T-helper 2 cell (primary cell): Measurements from ENCODE around the gene SUB1.

Experiments
- DNase-seq, 5 experiments: peaks; one replicate each; pipeline versions ENCODE4 v3.0.0 to v3.0.0-alpha.2; 2012 to 2022

Gene SUB1

DNA sequence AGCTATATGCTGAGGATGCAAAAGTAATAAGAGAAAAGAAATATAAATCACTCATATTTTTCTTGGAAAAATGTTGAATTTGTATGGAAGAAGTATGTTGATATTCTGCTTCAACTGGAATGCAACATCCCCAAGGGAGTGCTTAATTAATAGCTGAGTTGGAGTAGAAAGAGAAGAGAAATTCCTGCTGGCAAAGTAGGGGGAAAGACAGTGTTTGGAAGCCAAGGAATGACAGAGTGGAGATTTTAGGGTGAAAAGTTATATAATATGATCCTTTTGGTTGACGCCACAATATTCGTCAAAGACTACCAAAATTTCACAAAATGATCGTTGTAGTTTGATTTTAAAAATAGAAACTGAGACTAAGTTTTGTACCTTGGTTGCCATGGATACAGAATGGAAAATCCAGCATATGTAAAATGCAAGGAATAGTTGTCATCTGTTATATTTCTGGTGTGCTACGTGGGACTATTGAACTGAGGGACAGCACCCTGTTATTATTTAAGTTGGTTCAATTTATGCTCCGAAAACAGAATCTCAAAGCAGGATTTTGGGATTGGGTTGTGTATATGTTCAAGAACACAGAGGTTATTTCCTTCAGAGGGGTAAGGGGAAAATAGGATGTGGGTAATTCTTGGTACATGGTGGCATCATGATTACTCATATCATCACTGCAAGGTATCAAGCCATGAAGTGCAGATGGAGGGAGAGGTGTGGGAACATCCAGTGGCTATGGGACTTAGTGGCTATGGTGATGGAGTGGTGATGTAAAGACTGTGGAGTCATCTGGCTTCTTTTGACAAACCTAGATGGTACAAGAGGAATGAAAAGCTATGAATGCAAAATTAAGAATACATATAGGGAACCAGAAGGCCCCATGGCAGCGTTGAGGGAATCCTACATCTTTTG, 61.0 kb downstream of the SUB1 start:
- no peak for DNase-seq

- no peak for DNase-seq
Observed at GRCh38 chr5:32651088-32651487, 65.7 kb downstream of the SUB1 start.

- no peak for DNase-seq
Observed at GRCh38 chr5:32651638-32652037, 66.3 kb downstream of the SUB1 start.
